Stimulated activated CD8-positive, alpha-beta memory T cell treated with anti-CD3 and anti-CD28 coated beads, Interleukin-7, amount 100 ng/mL, for 48 hours (primary cell): ENCODE data around the gene MBTPS1.

Experiments
- DNase-seq, 2 donors: peaks; one replicate each; pipeline ENCODE4 v3.0.0-alpha.2; 2020; ENCODE audit warnings: low read depth in 1 of 2; ENCODE audit errors: extremely low read depth in 1 of 2

The MBTPS1 gene

DNA sequence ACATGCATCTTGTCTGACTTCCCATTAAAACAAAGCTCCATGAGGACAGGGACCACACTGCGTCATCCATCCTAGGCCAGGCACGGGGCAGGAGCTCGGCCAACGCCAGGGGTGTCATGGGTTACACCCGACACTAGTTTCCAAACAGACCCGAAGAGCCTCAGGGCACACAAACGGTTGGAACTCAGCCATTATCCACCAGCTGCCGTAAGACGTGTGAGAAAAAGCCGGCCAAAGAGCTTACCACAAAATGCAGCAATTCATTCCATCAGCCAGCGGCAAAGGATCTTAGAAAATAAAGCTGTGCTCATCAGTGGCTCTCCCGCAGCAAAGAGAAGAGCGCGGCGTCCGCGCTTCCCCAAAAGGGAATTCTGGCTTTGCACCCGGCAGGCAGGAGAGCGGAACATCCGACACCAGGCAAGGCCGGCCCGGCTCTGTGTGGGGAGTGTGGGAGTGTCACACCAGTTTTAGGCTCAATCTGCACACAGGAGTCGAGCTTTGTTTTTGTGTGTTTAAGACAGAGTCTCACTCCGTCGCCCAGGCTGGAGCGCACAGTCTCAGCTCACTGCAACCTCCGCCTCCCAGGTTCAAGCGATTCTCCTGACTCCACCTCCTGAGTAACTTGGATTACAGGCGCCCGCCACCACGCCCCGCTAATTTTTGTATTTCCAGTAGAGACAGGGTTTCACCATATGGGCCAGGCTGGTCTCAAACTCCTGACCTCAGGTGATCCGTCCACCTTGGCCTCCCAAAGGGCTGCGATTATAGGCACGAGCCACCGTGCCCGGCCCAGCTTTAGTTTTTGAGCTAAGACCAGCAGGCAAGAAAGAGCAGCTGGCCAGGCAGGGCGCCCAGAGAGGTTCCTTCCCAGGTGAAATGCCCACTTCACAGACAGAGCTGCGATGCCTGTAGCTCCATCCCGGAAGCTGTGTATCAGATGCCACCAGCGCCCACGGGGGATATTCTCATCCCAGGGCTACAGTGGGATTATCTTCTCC, 75.6 kb downstream of the MBTPS1 start:
- DNase-seq = no peak

- no peak for DNase-seq
Observed at GRCh38 chr16:84040226-84040822, 76.4 kb downstream of the MBTPS1 start.

DNA sequence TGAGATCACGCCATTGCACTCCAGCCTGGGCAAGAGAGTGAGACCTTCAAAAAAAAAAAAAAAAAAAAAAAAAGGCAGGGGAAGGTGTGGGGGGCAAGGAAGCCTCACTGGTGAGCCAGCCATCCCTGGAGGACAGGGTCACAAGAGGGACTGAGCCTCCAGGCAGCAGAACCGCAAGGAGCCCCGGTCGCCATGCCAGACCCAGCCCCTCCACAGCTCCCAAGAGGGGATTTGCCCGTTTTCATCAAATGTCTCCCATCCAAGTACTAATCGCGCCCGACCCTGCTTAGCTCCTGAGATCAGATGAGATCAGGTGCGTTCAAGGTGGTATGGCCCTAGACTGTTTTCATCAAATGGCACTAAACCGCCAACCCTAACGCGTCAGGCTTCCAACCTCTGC, 77.0 kb downstream of the MBTPS1 start:
- no peak for DNase-seq

DNA sequence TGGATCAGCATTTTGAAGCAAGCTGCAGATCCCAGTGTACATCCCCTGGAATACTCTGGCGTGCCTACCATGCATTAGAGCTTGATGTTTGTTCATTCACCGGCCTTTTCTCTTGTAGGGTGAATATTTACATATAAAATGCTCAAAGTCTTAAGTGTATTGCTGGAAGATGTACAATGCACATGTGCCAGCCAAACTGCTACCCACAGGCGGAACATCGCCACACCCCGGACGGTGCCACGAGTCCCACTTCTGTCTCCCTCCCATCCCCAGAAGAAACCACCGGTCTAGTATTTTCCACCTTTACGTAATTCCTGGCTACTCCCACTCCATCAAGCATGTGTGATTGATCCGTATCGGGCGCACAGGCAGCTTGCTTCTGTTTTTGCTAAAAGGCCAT, 78.3 kb downstream of the MBTPS1 start:
- DNase-seq = no peak

DNA sequence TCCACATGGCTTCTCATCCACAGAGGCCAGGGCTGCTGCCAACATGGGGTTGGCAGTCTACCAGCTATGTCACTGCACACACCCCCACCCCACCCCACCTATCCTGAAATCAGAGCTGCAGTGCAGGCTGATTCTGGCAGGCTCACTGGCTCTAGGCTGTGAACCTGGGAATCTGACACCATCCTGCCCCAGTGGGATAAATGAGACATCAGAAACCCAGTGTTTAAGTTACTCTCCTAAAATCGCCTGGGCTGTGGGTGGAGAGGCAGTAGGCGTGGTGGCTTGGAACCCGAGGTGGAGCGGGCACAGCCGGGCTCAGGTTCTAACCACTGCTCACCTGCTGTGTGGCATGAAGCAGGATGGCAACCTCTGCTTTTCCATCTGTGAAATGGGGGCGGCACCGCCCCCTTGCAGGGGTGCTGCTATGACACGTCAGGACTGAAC, 79.7 kb downstream of the MBTPS1 start:
- DNase-seq = no peak

DNA sequence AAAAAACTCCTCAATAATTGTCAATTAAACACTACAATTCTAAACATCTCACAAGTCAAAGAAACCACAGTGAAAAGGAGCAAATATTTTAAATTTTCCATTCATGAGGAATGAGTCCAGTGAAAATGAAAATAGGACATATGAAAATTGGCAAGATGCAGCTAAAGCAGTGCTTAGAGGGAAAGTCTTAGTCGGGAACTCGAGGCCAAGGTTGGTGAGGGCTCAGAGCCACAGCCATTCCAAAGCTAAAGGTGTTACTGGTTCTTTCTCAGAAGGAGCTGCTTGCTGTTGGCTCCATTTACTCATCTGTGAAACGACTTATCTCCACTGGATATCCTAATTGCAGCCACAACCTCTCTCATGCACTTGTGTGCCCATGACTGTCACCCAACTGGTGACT, 80.6 kb downstream of the MBTPS1 start:
- no peak for DNase-seq

GRCh38 chr16:84034516-84034915, 82.2 kb downstream of the MBTPS1 start:
- no peak for DNase-seq

DNA sequence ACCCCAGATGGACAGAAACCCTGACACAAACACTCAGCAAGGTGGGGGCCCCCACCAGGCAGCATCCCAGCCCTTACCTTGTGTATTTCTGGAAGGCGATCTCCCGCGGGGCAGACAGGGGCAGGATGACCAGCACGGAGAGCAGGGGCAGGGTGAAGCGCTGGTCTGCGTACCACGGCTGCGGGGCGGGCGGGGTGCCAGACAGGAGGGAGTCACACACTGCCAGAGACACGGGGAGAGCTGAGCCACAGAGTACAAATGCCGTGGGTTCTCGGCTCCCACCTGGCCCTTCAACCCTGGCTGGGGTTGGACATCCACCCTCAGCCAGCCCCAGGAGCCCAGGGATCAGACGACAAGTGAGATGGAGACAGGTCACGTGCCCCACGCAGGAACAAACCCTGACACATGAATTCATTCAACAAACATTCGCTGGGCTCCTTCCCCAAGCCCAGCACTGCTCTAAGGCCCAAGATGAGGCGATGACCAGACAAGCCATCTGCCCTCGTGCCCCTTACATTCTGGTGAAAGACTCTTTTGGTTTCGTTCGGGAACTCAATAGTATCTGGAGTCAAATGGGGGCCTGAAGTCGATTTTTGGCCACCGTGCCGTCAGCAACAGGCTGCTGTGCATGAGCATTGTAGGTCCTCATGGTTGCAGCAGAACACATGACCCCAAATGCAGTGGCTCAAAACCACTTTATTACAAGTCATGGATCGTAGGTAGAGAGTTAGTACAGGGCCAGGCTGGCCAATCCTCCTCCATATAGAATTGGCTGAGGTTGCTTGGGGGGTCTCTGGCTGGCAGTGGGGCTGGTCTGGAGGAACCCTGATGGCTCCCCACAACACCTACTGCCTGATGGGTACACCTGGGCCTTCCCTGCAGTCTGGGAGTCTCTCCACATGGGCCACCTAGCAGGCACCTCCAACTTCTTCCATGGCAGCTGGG, 83.2 kb downstream of the MBTPS1 start:
- DNase-seq = no peak

- DNase-seq = no peak
Observed at GRCh38 chr16:84032458-84033178, 84.1 kb downstream of the MBTPS1 start.

- DNase-seq = no peak
Observed at GRCh38 chr16:84031556-84031955, 85.2 kb downstream of the MBTPS1 start.

DNA sequence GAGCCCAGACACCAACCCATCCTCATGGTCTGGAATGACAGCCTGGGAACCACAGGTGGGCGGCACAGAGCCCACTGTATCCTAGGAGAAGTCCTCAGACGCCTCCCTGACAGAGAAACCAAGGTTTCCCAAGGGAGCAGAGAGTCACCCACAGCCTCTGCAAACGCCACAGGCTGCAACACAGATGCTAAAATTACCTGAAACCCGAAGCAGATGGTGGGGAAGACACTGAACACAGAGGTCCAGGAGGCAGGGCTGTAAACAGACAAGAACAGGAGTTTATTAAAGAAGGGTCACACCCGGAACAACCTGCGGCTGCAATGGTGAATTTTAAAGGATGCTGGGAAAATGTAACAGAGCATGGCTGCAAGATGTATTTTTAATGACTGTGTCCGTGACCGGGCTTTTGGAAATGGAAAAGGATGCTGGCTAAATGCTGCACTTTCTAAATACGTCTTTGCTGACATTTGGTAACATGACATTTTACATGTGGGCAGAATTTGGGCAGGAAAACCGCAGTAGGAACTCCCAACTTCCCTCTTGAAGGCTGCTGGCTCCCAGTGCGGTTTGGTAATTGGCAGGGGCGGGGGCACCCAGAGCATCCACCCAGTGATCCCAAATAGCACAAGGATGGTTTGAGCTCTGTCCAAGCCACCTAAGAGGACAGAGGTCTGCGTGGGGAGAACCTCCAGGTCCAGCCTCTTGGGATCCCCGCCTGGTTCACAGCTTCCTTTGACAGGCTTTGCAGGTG, 87.3 kb downstream of the MBTPS1 start:
- DNase-seq = no peak

DNA sequence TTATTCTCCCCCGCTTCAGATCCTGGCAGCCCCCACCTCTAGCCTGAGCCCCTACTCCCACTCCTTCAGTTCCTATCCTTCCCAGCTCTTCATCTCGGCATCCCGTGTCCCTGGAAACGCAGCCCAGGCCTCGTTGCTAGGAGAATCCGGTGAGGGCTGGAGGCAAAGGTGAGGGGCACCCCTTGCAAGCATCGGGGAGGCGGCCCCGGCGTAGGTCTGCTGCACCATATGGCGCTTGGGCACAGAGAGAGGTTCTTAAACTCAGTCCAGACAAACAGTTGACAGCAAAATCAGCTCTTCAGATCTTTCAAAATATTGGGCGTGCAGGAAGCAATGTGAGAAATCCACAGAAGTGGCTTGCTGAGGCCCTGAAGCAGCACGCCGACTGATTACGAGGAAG, 89.1 kb downstream of the MBTPS1 start:
- DNase-seq = no peak

DNA sequence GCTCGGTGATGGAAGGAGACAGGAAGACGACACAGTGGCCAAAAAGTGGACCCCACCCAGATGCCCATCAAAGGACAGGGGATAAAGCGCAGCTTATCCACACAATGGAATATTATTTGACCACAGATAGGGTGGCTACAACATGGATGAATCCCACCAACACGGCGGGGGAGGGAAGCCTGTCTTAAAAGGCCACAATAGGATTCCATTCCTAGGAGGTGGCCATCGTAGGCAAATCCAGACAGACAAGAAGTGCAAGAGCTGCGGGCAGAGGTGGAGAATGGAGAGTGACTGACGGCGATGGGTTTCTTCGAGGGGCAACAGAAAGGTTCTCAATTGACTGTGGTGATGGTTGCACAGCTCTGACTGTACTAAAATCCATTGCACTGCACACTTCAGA, 90.1 kb downstream of the MBTPS1 start:
- no peak for DNase-seq

DNA sequence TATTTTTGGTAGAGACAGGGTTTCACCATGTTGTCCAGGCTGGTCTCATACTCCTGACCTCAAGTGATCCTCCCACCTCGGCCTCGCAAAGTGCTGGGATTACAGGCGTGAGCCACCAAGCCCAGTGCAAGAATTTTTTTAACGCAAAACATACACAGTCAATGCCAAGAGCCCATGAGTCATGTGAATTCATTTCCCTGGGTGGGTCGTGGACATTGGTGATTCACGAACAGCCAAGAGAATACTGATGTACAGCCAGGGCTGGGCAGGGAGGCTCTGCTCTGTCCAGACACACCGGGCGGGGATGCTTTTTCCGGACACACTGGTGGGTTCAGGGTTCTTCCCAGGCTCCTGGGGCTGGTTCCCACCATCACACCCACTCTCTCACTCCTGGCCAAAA, 91.9 kb downstream of the MBTPS1 start:
- no peak for DNase-seq

DNA sequence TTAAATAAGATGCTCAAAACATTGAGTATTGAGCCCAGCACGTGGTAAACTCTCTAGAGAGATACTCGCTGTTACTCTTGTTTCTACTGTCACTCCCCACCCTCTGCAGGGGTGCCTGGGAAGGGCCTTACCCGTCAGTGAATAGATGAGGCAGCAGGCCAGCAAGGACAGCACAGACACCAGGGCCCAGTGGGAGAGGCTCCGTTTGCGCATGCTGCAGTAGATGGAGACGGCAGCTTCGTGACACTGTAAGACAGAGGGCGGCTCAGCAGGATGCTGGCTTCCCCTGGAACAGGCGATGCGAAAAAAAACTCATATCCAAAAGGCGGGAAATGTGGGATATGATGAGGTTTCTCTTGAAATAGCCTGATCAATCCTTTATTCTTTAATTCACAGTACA, 94.1 kb downstream of the MBTPS1 start:
- no peak for DNase-seq

DNA sequence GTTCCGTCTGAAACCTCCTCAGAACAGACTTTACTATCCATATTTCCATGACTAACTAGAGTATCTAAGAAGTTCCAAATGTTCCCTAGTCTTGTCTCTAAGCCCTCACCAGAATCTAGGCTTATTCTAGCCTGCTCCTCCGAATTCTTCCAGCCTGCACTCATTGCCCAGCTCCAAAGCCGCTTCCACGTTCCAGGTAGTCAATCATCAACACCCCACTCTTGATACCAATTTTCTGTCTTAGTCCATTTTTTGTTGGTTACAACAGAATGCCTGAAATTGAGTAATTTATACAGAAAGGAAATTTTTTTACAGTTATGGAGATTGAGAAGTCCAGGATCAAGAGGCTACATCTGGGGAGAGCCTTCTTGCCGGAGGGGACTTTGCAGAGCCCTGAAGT, 95.3 kb downstream of the MBTPS1 start:
- DNase-seq = no peak

- DNase-seq = no peak
Observed at GRCh38 chr16:84020353-84020752, 96.4 kb downstream of the MBTPS1 start.

- DNase-seq = no peak
Observed at GRCh38 chr16:84018710-84019109, 98.0 kb downstream of the MBTPS1 start.

- no peak for DNase-seq
Observed at GRCh38 chr16:84016477-84016876, 100.3 kb downstream of the MBTPS1 start.

- no peak for DNase-seq
Observed at GRCh38 chr16:84015399-84015798, 101.3 kb downstream of the MBTPS1 start.
